ENCODE measurements around the gene CYB5B. TPM values are rescaled to one million over a fixed set of nuclear protein-coding genes. Genes with fewer than 3 reads are reported as not detected.

CYB5B gene
- total RNA-seq, 1 experiment from 2014 or later: 242 TPM

DNA sequence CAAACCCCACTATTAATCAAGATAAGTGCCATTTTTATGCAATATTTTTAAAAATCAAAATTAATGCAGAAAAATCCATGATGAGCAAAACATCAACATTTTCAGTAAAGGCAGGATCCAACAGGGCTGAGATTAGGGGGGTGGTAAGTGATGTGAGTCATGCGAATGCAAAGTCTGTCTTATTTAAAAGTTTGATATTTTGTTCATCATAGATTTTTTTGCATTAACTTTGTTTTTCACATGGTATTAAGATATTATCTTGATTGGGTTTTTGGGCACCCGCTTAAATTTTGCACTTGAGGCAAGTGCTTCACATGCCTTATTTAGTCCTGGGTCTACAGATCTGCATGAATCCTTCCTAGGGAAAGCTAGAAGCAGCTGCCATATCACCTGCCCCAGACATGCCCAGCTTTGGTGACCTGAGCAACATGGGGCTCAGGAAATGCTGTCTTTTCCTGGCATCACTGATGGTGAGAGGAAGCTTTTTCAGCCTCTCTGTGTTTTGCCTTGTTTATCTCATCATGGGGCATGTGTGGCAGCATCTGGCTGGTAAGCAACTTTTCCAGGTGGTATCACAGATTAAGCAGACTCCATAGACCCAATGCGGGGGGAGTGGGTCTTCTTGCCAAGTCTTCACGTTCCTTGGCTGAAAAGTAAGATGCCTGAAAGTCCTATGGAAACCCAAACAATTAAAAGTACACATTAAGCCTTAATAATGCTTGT lies 83.8 kb downstream of the CYB5B start:
- ChIA-PET CTCF (no interaction called here), POLR2A (ENCODE audit: low non-redundant PET) (no interaction called here)
- Histone ChIP-seq H3K27me3 (replicated peaks; ENCODE audit: insufficient read depth, low read depth, low read length, poor library complexity) (no peaks in the 10 kb centered on the region), H3K36me3 (ENCODE audit: insufficient read depth, low read length, poor library complexity, severe bottlenecking) (no peaks in the 10 kb centered on the region), H3K4me1 (ENCODE audit: insufficient read depth, low read length, poor library complexity, severe bottlenecking) (no peaks in the 10 kb centered on the region), H3K9me3 (ENCODE audit: low read depth, low read length, poor library complexity, severe bottlenecking) (no peaks in the 10 kb centered on the region), H3K27ac (ENCODE audit: low read depth, low read length, poor library complexity, severe bottlenecking) (no peak overlapping the region), H3K4me3 (ENCODE audit: low read depth, low read length, poor library complexity, severe bottlenecking) (no peak overlapping the region)
- no peak for TF ChIP-seq EZH2 (IDR thresholded peaks at IDR 0.05; ENCODE audit: borderline replicate concordance, low read depth, low read length, poor library complexity, severe bottlenecking)
- no peak for TF ChIP-seq CTCF (conservative IDR thresholded peaks at IDR 0.05; ENCODE audit: low read depth, low read length)
- no peak for DNase-seq (ENCODE audit: low spot score)
- intact Hi-C loops (cut with micrococcal nuclease; ENCODE audit: unreplicated experiment): no loop called here
- no TSS peak for BruUV-seq (replicated peaks)

DNA sequence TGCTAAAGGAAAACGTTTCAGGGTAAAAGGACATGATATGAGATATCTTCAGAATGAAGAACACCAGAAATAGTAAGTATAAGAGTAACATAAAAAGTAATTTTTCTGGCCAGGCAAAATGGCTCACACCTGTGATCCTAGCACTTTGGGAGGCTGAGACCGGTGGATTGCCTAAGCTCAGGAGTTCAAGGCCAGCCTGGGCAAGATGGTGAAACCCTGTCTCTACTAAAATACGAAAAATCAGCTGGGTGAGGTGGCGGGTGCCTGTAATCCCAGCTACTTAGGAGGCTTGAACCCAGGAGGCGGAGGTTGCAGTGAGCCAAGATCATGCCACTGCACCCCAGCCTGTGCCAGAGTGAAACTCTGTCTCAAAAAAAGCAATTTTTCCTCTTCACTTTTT lies 84.7 kb downstream of the CYB5B start:
- BruUV-seq (replicated peaks): no TSS peak
- ChIA-PET POLR2A (ENCODE audit: low non-redundant PET) (no interaction called here), CTCF (no interaction called here)
- intact Hi-C loops (cut with micrococcal nuclease; ENCODE audit: unreplicated experiment): no loop called here
- no peaks in the 10 kb centered on the region for H3K4me1 ChIP-seq (ENCODE audit: insufficient read depth, low read length, poor library complexity, severe bottlenecking)
- TF ChIP-seq CTCF (conservative IDR thresholded peaks at IDR 0.05; ENCODE audit: low read depth, low read length) (no peak), EZH2 (IDR thresholded peaks at IDR 0.05; ENCODE audit: borderline replicate concordance, low read depth, low read length, poor library complexity, severe bottlenecking) (no peak)
- no peak overlapping the region for H3K27ac ChIP-seq (ENCODE audit: low read depth, low read length, poor library complexity, severe bottlenecking)
- no peaks in the 10 kb centered on the region for H3K9me3 ChIP-seq (ENCODE audit: low read depth, low read length, poor library complexity, severe bottlenecking)
- H3K27me3 ChIP-seq (replicated peaks; ENCODE audit: insufficient read depth, low read depth, low read length, poor library complexity): no peaks in the 10 kb centered on the region
- DNase-seq (ENCODE audit: low spot score): no peak
- no peak overlapping the region for H3K4me3 ChIP-seq (ENCODE audit: low read depth, low read length, poor library complexity, severe bottlenecking)
- H3K36me3 ChIP-seq (ENCODE audit: insufficient read depth, low read length, poor library complexity, severe bottlenecking): no peaks in the 10 kb centered on the region

DNA sequence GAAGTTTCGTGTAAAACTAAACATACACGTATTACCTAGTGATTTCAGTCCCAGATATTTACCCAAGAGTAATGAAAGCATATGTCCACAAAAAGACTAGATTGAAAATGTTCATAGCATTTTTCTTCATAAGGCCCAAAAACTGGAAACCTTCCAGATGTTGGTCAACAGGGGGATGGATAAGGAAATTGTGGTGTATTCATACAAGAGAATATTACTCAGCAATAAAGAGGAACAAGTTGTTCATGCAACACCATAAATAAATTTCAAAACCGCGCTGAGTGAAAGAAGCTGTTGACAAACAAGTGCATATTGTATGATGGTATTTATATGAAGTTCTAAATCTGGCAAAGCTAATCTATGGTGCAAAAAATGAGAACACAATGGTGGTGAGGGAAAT lies 87.2 kb downstream of the CYB5B start:
- Histone ChIP-seq H3K27me3 (replicated peaks; ENCODE audit: insufficient read depth, low read depth, low read length, poor library complexity) (no peaks in the 10 kb centered on the region), H3K4me3 (ENCODE audit: low read depth, low read length, poor library complexity, severe bottlenecking) (no peak overlapping the region), H3K27ac (ENCODE audit: low read depth, low read length, poor library complexity, severe bottlenecking) (no peak overlapping the region), H3K4me1 (ENCODE audit: insufficient read depth, low read length, poor library complexity, severe bottlenecking) (no peaks in the 10 kb centered on the region), H3K9me3 (ENCODE audit: low read depth, low read length, poor library complexity, severe bottlenecking) (no peaks in the 10 kb centered on the region), H3K36me3 (ENCODE audit: insufficient read depth, low read length, poor library complexity, severe bottlenecking) (no peaks in the 10 kb centered on the region)
- intact Hi-C loops (cut with micrococcal nuclease; ENCODE audit: unreplicated experiment): no loop called here
- TF ChIP-seq CTCF (conservative IDR thresholded peaks at IDR 0.05; ENCODE audit: low read depth, low read length) (no peak), EZH2 (IDR thresholded peaks at IDR 0.05; ENCODE audit: borderline replicate concordance, low read depth, low read length, poor library complexity, severe bottlenecking) (no peak)
- DNase-seq (ENCODE audit: low spot score): no peak
- ChIA-PET CTCF (no interaction called here), POLR2A (ENCODE audit: low non-redundant PET) (no interaction called here)
- no TSS peak for BruUV-seq (replicated peaks)
